ENCODE results near the gene MYO3A. TPM values are rescaled to one million over a fixed set of nuclear protein-coding genes. Genes with fewer than 3 reads are reported as not detected.

The MYO3A gene
- total RNA-seq, 1 experiment from 2014 or later: not detected

- H3K27me3 ChIP-seq (ENCODE audit: insufficient read depth, low read length): peaks cover 9% of the 10 kb centered on the region; the same call in 1 of the 2 replicates
- H3K4me2 ChIP-seq (ENCODE audit: low read length): no peak overlapping the region
- no peaks in the 10 kb centered on the region for H3K9me3 ChIP-seq (ENCODE audit: control insufficient read depth in 1 of 2, insufficient read depth in 1 of 2, low read depth in 1 of 2, low read length in 2 of 2)
- no TSS peak for BruUV-seq (replicated peaks)
- H2AFZ ChIP-seq (ENCODE audit: low read depth, low read length, poor library complexity, severe bottlenecking): no peak overlapping the region
- H3K36me3 ChIP-seq (ENCODE audit: control insufficient read depth in 1 of 2, insufficient read depth in 2 of 2, low read length in 2 of 2): no peaks in the 10 kb centered on the region
- ChIA-PET POLR2A (no interaction called here), RAD21 (ENCODE audit: low non-redundant PET in 1 of 2, low total read pairs in 2 of 2, uncharacterized antibody in 2 of 2, unreplicated experiment in 2 of 2) (no interaction called here), CTCF (no interaction called here)
- no peak for TF ChIP-seq ZFX (IDR thresholded peaks at IDR 0.05)
- TF ChIP-seq SIN3A (IDR thresholded peaks at IDR 0.05; ENCODE audit: low read depth): no peak
- TF ChIP-seq RAD21 (IDR thresholded peaks at IDR 0.05; ENCODE audit: low read depth): no peak
- no peak for TF ChIP-seq SRF (IDR thresholded peaks at IDR 0.05; ENCODE audit: low read depth)
- no peak for TF ChIP-seq ZBTB33 (IDR thresholded peaks at IDR 0.05; ENCODE audit: extremely low read depth, insufficient replicate concordance, low read length)
- TF ChIP-seq EGR1 (IDR thresholded peaks at IDR 0.05; ENCODE audit: low read depth): no peak
- no peak for TF ChIP-seq FOSL1 (IDR thresholded peaks at IDR 0.05; ENCODE audit: low read depth)
- intact Hi-C loops (cut with micrococcal nuclease): no loop called here
- H3K27ac ChIP-seq (ENCODE audit: low read depth, low read length): no peak overlapping the region
- no peaks in the 10 kb centered on the region for H4K20me1 ChIP-seq (ENCODE audit: insufficient read depth)
- no peaks in the 10 kb centered on the region for H3K79me2 ChIP-seq (ENCODE audit: insufficient read depth, low read length)
- no peak for ATAC-seq
- no peaks in the 10 kb centered on the region for H3K4me1 ChIP-seq (ENCODE audit: control insufficient read depth in 1 of 2, insufficient read depth in 2 of 2, low read length in 2 of 2)
- no peaks in the 10 kb centered on the region for H3K9me2 ChIP-seq (ENCODE audit: insufficient read depth)
- no peak overlapping the region for H3K9ac ChIP-seq (ENCODE audit: low read length)
- DNase-seq (ENCODE audit: low read depth, low spot score): no peak
- no peak overlapping the region for H3K4me3 ChIP-seq (replicated peaks in 1 of 2; ENCODE audit: low read depth in 1 of 2, low read length in 2 of 2)
Measured at GRCh38 chr10:26205223-26205622, 271.2 kb downstream of the MYO3A start.

- ChIA-PET POLR2A (no interaction called here), CTCF (no interaction called here), RAD21 (ENCODE audit: low non-redundant PET in 1 of 2, low total read pairs in 2 of 2, uncharacterized antibody in 2 of 2, unreplicated experiment in 2 of 2) (no interaction called here)
- H3K36me3 ChIP-seq (ENCODE audit: control insufficient read depth in 1 of 2, insufficient read depth in 2 of 2, low read length in 2 of 2): no peaks in the 10 kb centered on the region
- peaks cover 9% of the 10 kb centered on the region for H3K27me3 ChIP-seq (ENCODE audit: insufficient read depth, low read length)
- no peaks in the 10 kb centered on the region for H3K4me1 ChIP-seq (ENCODE audit: control insufficient read depth in 1 of 2, insufficient read depth in 2 of 2, low read length in 2 of 2)
- H3K79me2 ChIP-seq (ENCODE audit: insufficient read depth, low read length): no peaks in the 10 kb centered on the region
- H3K9me3 ChIP-seq (ENCODE audit: control insufficient read depth in 1 of 2, insufficient read depth in 1 of 2, low read depth in 1 of 2, low read length in 2 of 2): no peaks in the 10 kb centered on the region
- no peaks in the 10 kb centered on the region for H3K9me2 ChIP-seq (ENCODE audit: insufficient read depth)
- no peaks in the 10 kb centered on the region for H4K20me1 ChIP-seq (ENCODE audit: insufficient read depth)
- no peak overlapping the region for H2AFZ ChIP-seq (ENCODE audit: low read depth, low read length, poor library complexity, severe bottlenecking)
- no peak overlapping the region for H3K4me2 ChIP-seq (ENCODE audit: low read length)
- no peak overlapping the region for H3K9ac ChIP-seq (ENCODE audit: low read length)
- ATAC-seq: no peak
- intact Hi-C loops (cut with micrococcal nuclease): no loop called here
- BruUV-seq (replicated peaks): no TSS peak
- TF ChIP-seq POLR2A (IDR thresholded peaks at IDR 0.05; ENCODE audit: borderline replicate concordance, extremely low read depth, insufficient read depth, insufficient read length): no peak
- no peak for TF ChIP-seq EZH2phosphoT487 (IDR thresholded peaks at IDR 0.05; ENCODE audit: borderline replicate concordance)
- TF ChIP-seq SRF (IDR thresholded peaks at IDR 0.05; ENCODE audit: low read depth): no peak
- TF ChIP-seq ZNF274 (IDR thresholded peaks at IDR 0.05; ENCODE audit: low read depth, low read length): no peak
- no peak for TF ChIP-seq ATF3 (IDR thresholded peaks at IDR 0.05)
- TF ChIP-seq RAD21 (IDR thresholded peaks at IDR 0.05; ENCODE audit: low read depth): no peak
- no peak for TF ChIP-seq JUND (IDR thresholded peaks at IDR 0.05)
- no peak for TF ChIP-seq MAX (IDR thresholded peaks at IDR 0.05)
- no peak for TF ChIP-seq CTCF (IDR thresholded peaks at IDR 0.05 in 2 of 3, conservative IDR thresholded peaks at IDR 0.05 in 1 of 3; ENCODE audit: borderline replicate concordance in 1 of 3, insufficient read depth in 1 of 3, low read depth in 2 of 3, low read length in 2 of 3)
- TF ChIP-seq CBX3 (IDR thresholded peaks at IDR 0.05; ENCODE audit: low read depth): no peak
- TF ChIP-seq YY1 (IDR thresholded peaks at IDR 0.05; ENCODE audit: extremely low read depth, insufficient replicate concordance, low read depth, low read length): no peak
- no peak for TF ChIP-seq EZH2 (IDR thresholded peaks at IDR 0.05)
- no peak for TF ChIP-seq EGR1 (IDR thresholded peaks at IDR 0.05; ENCODE audit: low read depth)
- TF ChIP-seq FOSL1 (IDR thresholded peaks at IDR 0.05; ENCODE audit: low read depth): no peak
- no peak for TF ChIP-seq ZFX (IDR thresholded peaks at IDR 0.05)
- H3K4me3 ChIP-seq (replicated peaks in 1 of 2; ENCODE audit: low read depth in 1 of 2, low read length in 2 of 2): no peak overlapping the region
- DNase-seq (ENCODE audit: low read depth, low spot score): no peak
- no peak overlapping the region for H3K27ac ChIP-seq (ENCODE audit: low read depth, low read length)
Measured at GRCh38 chr10:26211781-26212444, 277.9 kb downstream of the MYO3A start.

All from HCT116 (cell line).